Aorta (tissue), 5 donors: Measurements from ENCODE around the gene TPSAB1. TPM values are rescaled to one million over a fixed set of nuclear protein-coding genes. Genes with fewer than 3 reads are reported as not detected.

Source experiments
- ATAC-seq: fragments of 200-7000 bp; cut with Tn5 transposase; one replicate; pipeline ENCODE4 v1.9.1; 2022; ENCODE audit warnings: moderate library complexity; ENCODE audit not compliant: low FRiP score
- DNase-seq, 2 donors: peaks; one replicate each; pipeline ENCODE4 v3.0.0-alpha.2; 2020
- H3K27ac ChIP-seq, 2 donors: one replicate each; pipeline ENCODE4 v1.5.1; 2013; ENCODE audit warnings: low read length in 2 of 2, mild to moderate bottlenecking in 2 of 2, moderate library complexity in 2 of 2, control low read depth in 1 of 2, inconsistent platforms in 1 of 2, low read depth in 1 of 2
- H3K27me3 ChIP-seq, 2 donors: one replicate each; pipeline ENCODE4 v1.6.1; 2013; ENCODE audit warnings: control low read depth in 1 of 2, low read length in 1 of 2, mild to moderate bottlenecking in 1 of 2, moderate library complexity in 1 of 2; ENCODE audit not compliant: insufficient read depth in 2 of 2, control insufficient read depth in 1 of 2
- H3K36me3 ChIP-seq, 2 donors: one replicate each; pipeline ENCODE4 v1.6.1; 2013; ENCODE audit warnings: control low read depth in 1 of 2, low read length in 1 of 2, mild to moderate bottlenecking in 1 of 2; ENCODE audit not compliant: insufficient read depth in 2 of 2, control insufficient read depth in 1 of 2
- H3K4me1 ChIP-seq, 2 donors: one replicate each; pipeline ENCODE4 v1.6.1; 2013; ENCODE audit warnings: low read length in 2 of 2, control low read depth in 1 of 2, mild to moderate bottlenecking in 1 of 2, moderate library complexity in 1 of 2; ENCODE audit not compliant: insufficient read depth in 2 of 2, control insufficient read depth in 1 of 2
- H3K4me3 ChIP-seq, 2 donors: one replicate each; pipeline ENCODE4 v1.5.1; 2013; ENCODE audit warnings: low read length in 2 of 2, control low read depth in 1 of 2, mild to moderate bottlenecking in 1 of 2
- H3K9me3 ChIP-seq: one replicate; pipeline ENCODE4 v1.6.1; 2013; ENCODE audit warnings: mild to moderate bottlenecking, low read length; ENCODE audit not compliant: control insufficient read depth
- WGBS, 2 donors: extraction: QIAGEN DNeasy Blood & Tissue Kit; methylation state at CpG; one replicate each; pipeline ENCODE4 v1.1.7; 2013; 5-methylcytosine and 5-hydroxymethylcytosine counted together
- intact Hi-C, 2 donors: fragments of 100-400 bp; cut with DNase I; formaldehyde crosslinking; loops; one replicate each; pipeline versions ENCODE4 v1.14.2 to v1.15.0; 2022
- polyA plus RNA-seq, 2 donors: library from polyadenylated mRNA; stranded (reverse); fragments of 200-250 nt; gene quantifications; one replicate each; pipeline ENCODE4 v1.2.3, GENCODE V29; 2013
- total RNA-seq, 2 donors: library from RNA; stranded (reverse); fragmentation: NEBNext Ultra II Directional; extraction: Animal tissue kit (Norgen Biotek cat#: 25700); gene quantifications; one replicate each; pipeline ENCODE4 v1.2.1, GENCODE V29; 2021
- donor health status: healthy with polysubstance abuse.
- donor health status: Bipolar disorder and iron deficiency.
- donor health status: DM: no; HTN: no; CAD: no.
- donor health status: DM: no; HTN: no; CAD: no.
- donor health status: DM: yes; HTN: yes; CAD: no.

TPSAB1 gene
- total and polyA plus RNA-seq, 4 donors, result 3.0 to 38.0 (median 8.0) TPM

GRCh38 chr16:1256874-1257322, 16.4 kb downstream of the TPSAB1 start:
- Histone ChIP-seq H3K4me3 (no peak overlapping the region), H3K4me1 (no peaks in the 10 kb centered on the region), H3K27ac (no peak overlapping the region), H3K27me3 (no peaks in the 10 kb centered on the region), H3K36me3 (no peaks in the 10 kb centered on the region), H3K9me3 (no peaks in the 10 kb centered on the region)
- no peak for DNase-seq
- 83 to 84% methylated on average over 22 of the region's 22 CpGs for WGBS, 2 donors
- intact Hi-C loops, result no loop called here
- ATAC-seq, result no peak

- no peaks in the 10 kb centered on the region for H3K4me1 ChIP-seq
- no peaks in the 10 kb centered on the region for H3K9me3 ChIP-seq
- DNase-seq, result no peak
- H3K27me3 ChIP-seq, result no peaks in the 10 kb centered on the region
- ATAC-seq, result no peak
- H3K36me3 ChIP-seq, result no peaks in the 10 kb centered on the region
- WGBS, 2 donors, result 80 to 87% methylated on average over 34 of the region's 34 CpGs
- H3K27ac ChIP-seq, result no peak overlapping the region
- no peak overlapping the region for H3K4me3 ChIP-seq
- intact Hi-C loops, result no loop called here
Observed at GRCh38 chr16:1257561-1258224, 17.2 kb downstream of the TPSAB1 start.

GRCh38 chr16:1258225-1258600, 17.7 kb downstream of the TPSAB1 start:
- ATAC-seq (no peak), DNase-seq (no peak)
- H3K36me3 ChIP-seq, result no peaks in the 10 kb centered on the region
- no peaks in the 10 kb centered on the region for H3K9me3 ChIP-seq
- H3K4me3 ChIP-seq, result no peak overlapping the region
- 71 to 76% methylated on average over 12 of the region's 12 CpGs for WGBS, 2 donors
- H3K27me3 ChIP-seq, result no peaks in the 10 kb centered on the region
- no peaks in the 10 kb centered on the region for H3K4me1 ChIP-seq
- intact Hi-C loops, result no loop called here
- no peak overlapping the region for H3K27ac ChIP-seq

- no peak for DNase-seq
- Histone ChIP-seq H3K4me1 (no peaks in the 10 kb centered on the region), H3K9me3 (no peaks in the 10 kb centered on the region), H3K4me3 (no peak overlapping the region), H3K36me3 (no peaks in the 10 kb centered on the region), H3K27ac (no peak overlapping the region), H3K27me3 (no peaks in the 10 kb centered on the region)
- intact Hi-C loops, result no loop called here
- 14 to 17% methylated on average over 42 of the region's 42 CpGs for whole genome bisulfite sequencing, 2 donors
- ATAC-seq, result no peak
Observed at GRCh38 chr16:1258906-1259759, 18.6 kb downstream of the TPSAB1 start.

DNA sequence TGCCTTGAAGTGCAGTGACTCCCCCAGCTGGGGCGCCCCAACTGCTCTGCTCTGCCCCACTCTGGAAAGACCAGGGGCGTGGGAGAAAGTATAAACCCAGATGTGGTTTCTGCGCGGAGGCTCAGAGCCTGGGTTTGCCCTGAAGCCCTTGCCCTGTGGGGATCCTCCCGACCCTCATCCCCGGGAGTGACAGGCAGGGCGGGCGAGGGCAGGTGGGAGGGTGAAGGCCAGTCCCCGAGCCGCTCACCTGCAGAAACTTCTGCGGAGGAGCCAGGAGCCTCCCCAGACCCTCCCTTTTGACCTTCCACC, 19.2 kb downstream of the TPSAB1 start:
- intact Hi-C loops, result loop anchor here in 1 of 2 donors (10.0 kb wide), 1 partner anchor 45 kb away; no protein-coding TSS in a partner anchor
- Histone ChIP-seq H3K27me3 (no peaks in the 10 kb centered on the region), H3K27ac (no peak overlapping the region), H3K4me3 (no peak overlapping the region), H3K9me3 (no peaks in the 10 kb centered on the region), H3K4me1 (no peaks in the 10 kb centered on the region), H3K36me3 (no peaks in the 10 kb centered on the region)
- ATAC-seq (no peak), DNase-seq (no peak)
- WGBS, 2 donors, result 22 to 29% methylated on average over 11 of the region's 11 CpGs

DNA sequence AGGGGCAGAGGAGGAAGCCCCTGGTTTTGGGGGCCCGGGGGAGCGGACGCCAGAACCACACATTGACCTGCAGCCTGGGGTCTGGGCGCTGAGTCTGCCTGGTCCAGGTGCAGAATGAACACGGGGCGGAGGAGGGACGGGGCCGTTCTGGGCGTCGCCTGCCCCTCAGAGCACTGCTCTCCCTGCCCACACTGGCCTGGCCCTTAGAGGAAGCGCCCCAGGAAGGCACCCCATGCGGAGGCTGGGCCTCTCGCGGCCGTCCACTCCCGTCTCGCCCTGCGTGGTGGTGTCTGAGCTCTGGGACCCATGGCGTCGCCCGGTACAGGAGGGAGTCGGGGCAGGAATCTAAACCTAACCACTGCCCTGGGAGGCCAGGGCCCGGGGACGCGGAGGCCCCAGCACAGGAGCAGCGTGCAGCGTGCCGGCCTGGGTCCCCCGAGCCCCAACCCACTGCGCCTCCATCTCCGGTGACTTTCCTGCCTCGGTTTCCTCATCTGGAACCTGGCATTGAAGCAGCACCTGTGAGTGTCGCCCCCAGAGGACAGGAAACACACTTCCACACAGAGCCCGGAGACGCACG, 19.7 kb downstream of the TPSAB1 start:
- Histone ChIP-seq H3K27ac (no peak overlapping the region), H3K27me3 (no peaks in the 10 kb centered on the region)
- 67 to 71% methylated on average over 34 to 36 of the region's 36 CpGs for WGBS, 2 donors

DNA sequence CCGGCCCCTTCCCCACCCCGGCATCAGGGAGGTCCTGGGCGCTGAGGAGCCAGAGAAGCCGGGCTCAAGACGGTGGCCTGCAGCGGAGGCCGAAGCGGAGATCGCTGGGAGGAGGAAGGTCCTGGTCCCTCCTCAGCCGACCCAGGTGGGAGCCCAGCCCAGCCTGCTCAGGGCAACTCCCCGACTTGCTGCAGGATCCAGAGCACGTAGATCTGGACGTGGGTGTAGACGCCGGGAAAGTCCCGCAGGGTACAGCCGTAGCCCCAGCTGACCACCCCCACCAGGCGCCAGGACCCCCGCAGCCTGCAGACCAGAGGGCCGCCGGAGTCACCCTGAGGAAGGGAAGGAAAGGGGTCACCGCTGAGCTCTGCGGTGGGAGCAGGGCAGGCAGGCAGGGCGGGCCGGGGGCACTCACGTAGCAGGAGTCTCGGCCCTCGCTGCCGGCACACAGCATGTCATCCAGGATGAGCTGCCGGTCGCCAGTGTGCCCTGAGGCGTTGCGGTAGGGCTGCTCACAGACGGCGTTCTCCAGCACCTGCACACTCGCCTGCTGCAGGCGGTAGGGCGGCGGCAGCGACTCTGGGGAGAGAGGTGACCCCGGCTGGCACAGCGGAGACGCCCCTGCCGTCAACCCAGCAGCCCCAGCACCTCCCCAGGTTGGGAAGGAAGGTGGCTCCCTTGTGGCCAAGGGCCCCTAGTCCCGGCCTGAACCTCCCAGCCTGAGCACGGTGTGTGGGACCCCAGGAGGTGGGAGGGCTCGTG, 20.8 kb downstream of the TPSAB1 start:
- Histone ChIP-seq H3K36me3 (no peaks in the 10 kb centered on the region), H3K27ac (no peak overlapping the region), H3K4me1 (no peaks in the 10 kb centered on the region), H3K9me3 (no peaks in the 10 kb centered on the region), H3K27me3 (no peaks in the 10 kb centered on the region), H3K4me3 (no peak overlapping the region)
- intact Hi-C loops, result loop anchor here in 1 of 2 donors (10.0 kb wide), 1 partner anchor 47 kb away; no protein-coding TSS in a partner anchor
- ATAC-seq (no peak), DNase-seq (no peak)
- 10 to 12% methylated on average over 47 of the region's 47 CpGs for WGBS, 2 donors

More for the DNA sequence above, 19.7 kb downstream of the TPSAB1 start:
- Histone ChIP-seq H3K9me3 (no peaks in the 10 kb centered on the region), H3K36me3 (no peaks in the 10 kb centered on the region), H3K4me3 (no peak overlapping the region), H3K4me1 (no peaks in the 10 kb centered on the region)
- ATAC-seq (no peak), DNase-seq (no peak)
- intact Hi-C loops, result loop anchor here in 1 of 2 donors (10.0 kb wide), 1 partner anchor 45 kb away; no protein-coding TSS in a partner anchor

GRCh38 chr16:1262210-1262845, 21.8 kb downstream of the TPSAB1 start:
- no peaks in the 10 kb centered on the region for H3K27me3 ChIP-seq

More at GRCh38 chr16:1262210-1262845, 21.8 kb downstream of the TPSAB1 start:
- WGBS, 2 donors, result 75 to 78% methylated on average over 32 of the region's 32 CpGs
- intact Hi-C loops, result loop anchor here in 1 of 2 donors (10.0 kb wide), 1 partner anchor 48 kb away; no protein-coding TSS in a partner anchor
- no peaks in the 10 kb centered on the region for H3K9me3 ChIP-seq
- H3K27ac ChIP-seq, result no peak overlapping the region
- H3K4me1 ChIP-seq, result no peaks in the 10 kb centered on the region
- ATAC-seq (no peak), DNase-seq (no peak)
- no peaks in the 10 kb centered on the region for H3K36me3 ChIP-seq
- H3K4me3 ChIP-seq, result no peak overlapping the region
